ENCODE data around the gene LAMA1.

DNA sequence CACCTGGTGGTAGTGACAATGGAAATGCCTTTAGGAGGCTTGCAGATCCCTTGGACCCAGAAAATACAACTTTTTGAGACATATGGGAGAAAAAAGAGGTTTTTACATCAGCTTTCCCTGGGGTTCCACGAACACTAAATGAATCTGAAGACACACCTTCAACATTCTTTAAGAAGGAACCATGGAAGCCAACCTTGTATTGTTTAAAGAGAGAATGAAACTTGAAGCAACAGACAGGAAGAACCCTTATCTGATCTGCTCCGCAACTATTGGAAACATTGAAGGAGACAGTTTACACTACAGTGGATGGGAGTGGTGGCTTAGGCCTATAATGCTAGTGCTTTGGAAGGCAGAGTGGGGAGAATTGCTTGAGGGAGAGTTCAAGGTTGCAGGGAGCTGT, 190.4 kb downstream of the LAMA1 start:
- TF ChIP-seq POLR2A (IDR thresholded peaks at IDR 0.05; ENCODE audit: low read depth, low read length) = no peak
- no peak for TF ChIP-seq POLR2AphosphoS5 (IDR thresholded peaks at IDR 0.05; ENCODE audit: low read depth, low read length)
- no peak for TF ChIP-seq SPI1 (IDR thresholded peaks at IDR 0.05; ENCODE audit: low read depth, low read length)
- TF ChIP-seq TAF1 (IDR thresholded peaks at IDR 0.05; ENCODE audit: low read depth, low read length) = no peak
- no peak for TF ChIP-seq POU2F2 (IDR thresholded peaks at IDR 0.05; ENCODE audit: low read depth, low read length)

Measured in GM12891 (cell line).